Lower lobe of right lung (tissue), 2 donors: ENCODE measurements around the gene CPE. TPM values are rescaled to one million over a fixed set of nuclear protein-coding genes. Genes with fewer than 3 reads are reported as not detected.
A peak's percentile ranks its signal among the peaks of the same experiment; 100 is the strongest.

Experiments used
- ATAC-seq, 2 donors: fragments of 200-7000 bp; cut with Tn5 transposase; one replicate each; pipeline ENCODE4 v1.9.1; 2020 to 2022; ENCODE audit warnings: mild to moderate bottlenecking in 2 of 2, moderate library complexity in 2 of 2
- DNase-seq: peaks from one replicate; pipeline ENCODE4 v3.0.0-alpha.2; 2020
- H3K27ac ChIP-seq: fragments of 200-600 bp; one replicate; pipeline ENCODE4 v1.8.0; 2022
- H3K27me3 ChIP-seq: fragments of 200-600 bp; one replicate; pipeline ENCODE4 v1.8.0; 2022; ENCODE audit warnings: low read depth
- H3K36me3 ChIP-seq: fragments of 200-600 bp; one replicate; pipeline ENCODE4 v1.8.0; 2022; ENCODE audit warnings: mild to moderate bottlenecking
- H3K4me1 ChIP-seq: fragments of 200-600 bp; one replicate; pipeline ENCODE4 v1.8.0; 2022
- H3K4me3 ChIP-seq: fragments of 200-600 bp; one replicate; pipeline ENCODE4 v1.8.0; 2022; ENCODE audit warnings: mild to moderate bottlenecking
- H3K9me3 ChIP-seq: fragments of 200-600 bp; one replicate; pipeline ENCODE4 v1.8.0; 2022
- intact Hi-C: fragments of 100-400 bp; cut with DNase I; formaldehyde crosslinking; loops from one replicate; pipeline ENCODE4 v1.11.0; 2022
- total RNA-seq: library from RNA; stranded (reverse); fragmentation: NEBNext Ultra II Directional; extraction: Animal tissue kit (Norgen Biotek cat#: 25700); gene quantifications from one replicate; pipeline ENCODE4 v1.2.1, GENCODE V29; 2021
- TF ChIP-seq, protein P1 (sequence below): fragments of 200-600 bp; IDR thresholded peaks from one replicate; pipeline ENCODE4 v1.8.0; 2022; ENCODE audit warnings: antibody characterized with exemption, mild to moderate bottlenecking
- donor health status: DM: no; HTN: yes; CAD: no; lungs with severe emphysema.

The CPE gene
- total RNA-seq, 1 donor from 2014 or later, result 36.9 TPM

DNA sequence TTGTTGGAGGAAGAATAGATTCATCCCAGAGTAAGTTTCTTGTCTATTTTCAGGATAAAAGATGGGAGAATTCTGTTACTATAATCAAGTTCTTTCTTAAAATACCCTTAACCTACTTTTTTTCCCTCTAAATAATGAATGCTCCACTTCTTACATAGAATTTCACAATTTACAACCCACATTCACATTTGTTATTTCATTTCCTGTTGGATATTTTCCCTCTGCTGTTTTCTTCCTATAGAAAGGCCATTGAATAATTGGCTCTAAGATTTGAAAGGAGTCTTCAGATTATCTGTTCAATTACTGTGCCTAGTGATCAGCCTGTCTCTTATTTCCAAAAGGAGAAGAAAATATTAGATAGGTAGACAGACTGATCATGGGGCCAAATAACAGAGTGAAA lies 79.7 kb downstream of the CPE start:
- Histone ChIP-seq H3K4me3 (no peak overlapping the region), H3K27me3 (no peaks in the 10 kb centered on the region), H3K36me3 (no peaks in the 10 kb centered on the region), H3K27ac (no peak overlapping the region), H3K4me1 (no peaks in the 10 kb centered on the region), H3K9me3 (no peaks in the 10 kb centered on the region)
- DNase-seq (no peak), ATAC-seq (no peak)
- TF ChIP-seq, protein P1, sequence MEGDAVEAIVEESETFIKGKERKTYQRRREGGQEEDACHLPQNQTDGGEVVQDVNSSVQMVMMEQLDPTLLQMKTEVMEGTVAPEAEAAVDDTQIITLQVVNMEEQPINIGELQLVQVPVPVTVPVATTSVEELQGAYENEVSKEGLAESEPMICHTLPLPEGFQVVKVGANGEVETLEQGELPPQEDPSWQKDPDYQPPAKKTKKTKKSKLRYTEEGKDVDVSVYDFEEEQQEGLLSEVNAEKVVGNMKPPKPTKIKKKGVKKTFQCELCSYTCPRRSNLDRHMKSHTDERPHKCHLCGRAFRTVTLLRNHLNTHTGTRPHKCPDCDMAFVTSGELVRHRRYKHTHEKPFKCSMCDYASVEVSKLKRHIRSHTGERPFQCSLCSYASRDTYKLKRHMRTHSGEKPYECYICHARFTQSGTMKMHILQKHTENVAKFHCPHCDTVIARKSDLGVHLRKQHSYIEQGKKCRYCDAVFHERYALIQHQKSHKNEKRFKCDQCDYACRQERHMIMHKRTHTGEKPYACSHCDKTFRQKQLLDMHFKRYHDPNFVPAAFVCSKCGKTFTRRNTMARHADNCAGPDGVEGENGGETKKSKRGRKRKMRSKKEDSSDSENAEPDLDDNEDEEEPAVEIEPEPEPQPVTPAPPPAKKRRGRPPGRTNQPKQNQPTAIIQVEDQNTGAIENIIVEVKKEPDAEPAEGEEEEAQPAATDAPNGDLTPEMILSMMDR, result no peak
- intact Hi-C loops, result no loop called here

DNA sequence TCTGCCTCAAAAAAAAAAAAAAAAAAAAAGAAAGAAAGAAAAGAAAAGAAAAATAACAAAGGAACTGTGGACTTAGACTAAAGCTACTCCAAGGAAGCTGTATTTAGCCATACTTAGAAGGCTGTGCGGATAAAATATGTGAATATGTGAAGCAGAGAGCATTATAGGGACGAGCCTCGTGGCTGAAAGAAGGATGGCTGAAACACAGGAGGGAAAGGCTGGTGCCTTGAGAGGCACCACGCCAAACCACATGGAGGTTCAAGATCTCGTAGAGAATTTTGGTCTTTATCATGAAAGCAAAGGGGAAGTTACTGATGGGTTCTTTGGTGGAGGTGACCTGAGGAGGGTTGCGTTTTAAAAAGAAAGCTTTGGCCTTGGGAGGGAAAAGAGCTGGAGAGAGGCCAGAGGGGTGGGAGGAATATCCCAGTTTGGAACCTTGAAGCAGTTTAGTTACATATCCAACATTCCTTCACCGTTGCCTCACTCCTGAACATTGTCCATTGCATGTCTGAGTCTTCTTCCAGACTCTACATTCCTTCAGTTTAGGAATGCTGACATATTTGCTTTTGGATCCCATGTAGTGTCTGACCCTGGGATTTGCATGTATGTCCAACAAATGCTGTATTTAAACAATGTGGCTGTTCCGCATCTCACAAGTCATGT lies 82.5 kb downstream of the CPE start:
- Histone ChIP-seq H3K9me3 (no peaks in the 10 kb centered on the region), H3K36me3 (no peaks in the 10 kb centered on the region), H3K27ac (no peak overlapping the region), H3K4me1 (no peaks in the 10 kb centered on the region), H3K27me3 (no peaks in the 10 kb centered on the region), H3K4me3 (no peak overlapping the region)
- intact Hi-C loops, result no loop called here
- peak in 1 of 2 donors; percentile 9 for ATAC-seq
- TF ChIP-seq, protein P1, result no peak
- no peak for DNase-seq

DNA sequence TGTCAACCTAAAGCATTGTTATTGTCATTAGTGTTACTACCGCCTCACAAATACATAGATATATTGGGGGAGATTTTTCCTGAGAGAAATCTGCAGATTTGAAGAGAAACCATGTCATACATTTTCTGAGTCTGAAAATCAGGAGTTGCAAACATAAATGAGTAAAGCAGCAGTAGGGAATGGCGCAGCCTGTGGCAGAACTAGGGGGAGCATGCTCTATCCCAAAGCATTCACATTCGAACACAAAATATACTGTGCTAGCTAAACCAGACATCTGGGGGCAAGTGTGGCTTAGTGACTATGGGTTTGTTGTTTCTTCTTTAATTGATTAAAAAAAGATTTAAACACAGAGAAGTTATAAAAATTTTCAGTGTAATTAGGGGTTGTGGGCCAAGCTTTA lies 83.2 kb downstream of the CPE start:
- no peaks in the 10 kb centered on the region for H3K9me3 ChIP-seq
- H3K27me3 ChIP-seq, result no peaks in the 10 kb centered on the region
- no peak overlapping the region for H3K4me3 ChIP-seq
- ATAC-seq, result no peak
- intact Hi-C loops, result no loop called here
- no peaks in the 10 kb centered on the region for H3K4me1 ChIP-seq
- no peak overlapping the region for H3K27ac ChIP-seq
- no peaks in the 10 kb centered on the region for H3K36me3 ChIP-seq
- DNase-seq, result no peak
- TF ChIP-seq, protein P1, result no peak

- no peaks in the 10 kb centered on the region for H3K27me3 ChIP-seq
- peak in 1 of 2 donors; percentile 9 for ATAC-seq
- no peak overlapping the region for H3K4me3 ChIP-seq
- no peak for DNase-seq
- TF ChIP-seq, protein P1, result no peak
- no peaks in the 10 kb centered on the region for H3K36me3 ChIP-seq
- H3K4me1 ChIP-seq, result no peaks in the 10 kb centered on the region
- H3K9me3 ChIP-seq, result no peaks in the 10 kb centered on the region
- intact Hi-C loops, result no loop called here
- H3K27ac ChIP-seq, result no peak overlapping the region
Observed at GRCh38 chr4:165464376-165464775, 85.6 kb downstream of the CPE start.

GRCh38 chr4:165464813-165465381 lies 86.1 kb downstream of the CPE start:
- DNase-seq, result no peak
- Histone ChIP-seq H3K4me3 (no peak overlapping the region), H3K27ac (no peak overlapping the region), H3K9me3 (no peaks in the 10 kb centered on the region), H3K36me3 (no peaks in the 10 kb centered on the region), H3K4me1 (no peaks in the 10 kb centered on the region), H3K27me3 (no peaks in the 10 kb centered on the region)
- peak; percentile 66 to 79 for ATAC-seq
- intact Hi-C loops, result loop anchor here (5.0 kb wide), 1 partner anchor 333 kb away; no protein-coding TSS in a partner anchor
- TF ChIP-seq, protein P1, result peak; percentile 70
